GM12878 (cell line): ENCODE results near the gene OR13A1. TPM values are rescaled to one million over a fixed set of nuclear protein-coding genes. Genes with fewer than 3 reads are reported as not detected.
"Not testable (repeated sequence)": the region's sequence is repeated elsewhere in the genome, so short reads cannot be mapped to it uniquely, and the experiment has no call there.

ENCODE experiments used
- ATAC-seq: fragments of 200-7000 bp; cut with Tn5 transposase; 3 replicates; pipeline ENCODE4 v1.9.1; 2020; ENCODE audit warnings: mild to moderate bottlenecking, moderate library complexity
- BruUV-seq: library from RNA; stranded (reverse); fragments of 400-500 nt; replicated peaks from 2 replicates; lab custom pipeline; 2021; lab: Mats Ljungman, UMichigan
- CTCF ChIA-PET: fragments of 300-600 bp; sonication (Branson Sonifier 250); formaldehyde crosslinking; extraction: SDS; loops from one replicate; lab custom pipeline; 2021; ENCODE audit warnings: inconsistent platforms; lab: Yijun Ruan, JAX
- POLR2A ChIA-PET: fragments of 350-600 bp; formaldehyde crosslinking; extraction: SDS; loops from one replicate; lab custom pipeline; 2021; ENCODE audit warnings: inconsistent platforms; lab: Charles Lee
- RAD21 ChIA-PET: fragments of 300-600 bp; sonication (Branson Sonifier 250); formaldehyde crosslinking; loops from one replicate; lab custom pipeline; 2023; ENCODE audit warnings: antibody characterized with exemption; ENCODE audit not compliant: unreplicated experiment; lab: Charles Lee
- SMC1A ChIA-PET: fragments of 300-600 bp; sonication (Branson Sonifier 250); formaldehyde crosslinking; loops from one replicate; lab custom pipeline; 2023; ENCODE audit not compliant: unreplicated experiment, uncharacterized antibody; lab: Charles Lee
- DNase-seq: peaks from one replicate; pipeline ENCODE4 v3.0.0-alpha.2; 2011; ENCODE audit warnings: low read depth, low spot score
- FAIRE-seq: peaks from 3 replicates; lab custom pipeline; 2011; peaks lifted over from hg19 to GRCh38; lab: Jason Lieb, UNC
- H2AFZ ChIP-seq: 2 replicates; pipeline ENCODE4 v1.6.0; 2011; ENCODE audit warnings: low read depth, low read length, control low read depth; ENCODE audit not compliant: control insufficient read depth
- H3K27ac ChIP-seq: 2 replicates; pipeline ENCODE4 v1.5.1; 2011; ENCODE audit warnings: control low read depth; ENCODE audit not compliant: control insufficient read depth, insufficient read depth
- H3K27me3 ChIP-seq, 2 experiments: replicated peaks in 1 of 2; 2 replicates each; pipeline versions ENCODE4 v1.6.0 to v1.6.1; 2011; ENCODE audit warnings: low read length in 1 of 2; ENCODE audit not compliant: control insufficient read depth in 2 of 2, insufficient read depth in 2 of 2
- H3K36me3 ChIP-seq, 2 experiments: 2 replicates each; pipeline ENCODE4 v1.5.1; 2011; ENCODE audit warnings: low read length in 1 of 2; ENCODE audit not compliant: control insufficient read depth in 2 of 2, insufficient read depth in 2 of 2
- H3K4me1 ChIP-seq: 2 replicates; pipeline ENCODE4 v1.6.1; 2011; ENCODE audit warnings: mild to moderate bottlenecking, low read length, moderate library complexity, mixed read lengths; ENCODE audit not compliant: control insufficient read depth, insufficient read depth
- H3K4me2 ChIP-seq: 2 replicates; pipeline ENCODE4 v1.6.0; 2011; ENCODE audit warnings: control low read depth; ENCODE audit not compliant: control insufficient read depth, insufficient read depth
- H3K4me3 ChIP-seq: fragments of 200-600 bp; sonication (generic); 2 replicates; pipeline ENCODE4 v1.5.1; 2016
- H3K79me2 ChIP-seq: 2 replicates; pipeline ENCODE4 v1.6.0; 2011; ENCODE audit warnings: low read length; ENCODE audit not compliant: control insufficient read depth, insufficient read depth
- H3K9ac ChIP-seq: 2 replicates; pipeline ENCODE4 v1.8.0; 2011; ENCODE audit warnings: low read length, control low read depth, mixed read lengths; ENCODE audit not compliant: control insufficient read depth, insufficient read depth
- H3K9me3 ChIP-seq: replicated peaks from 3 replicates; pipeline ENCODE4 v1.5.1; 2011; ENCODE audit warnings: mild to moderate bottlenecking, low read length; ENCODE audit not compliant: control insufficient read depth, insufficient read depth
- H4K20me1 ChIP-seq: 2 replicates; pipeline ENCODE4 v1.6.0; 2011; ENCODE audit not compliant: control insufficient read depth, insufficient read depth
- FOXK2 ChIP-seq: fragments of 450-650 bp; IDR thresholded peaks from 2 replicates; pipeline ENCODE4 v1.6.1; 2017; ENCODE audit warnings: mild to moderate bottlenecking, moderate library complexity
- WGBS: methylation state at CpG from one replicate; pipeline ENCODE4 v1.1.6; 2016; ENCODE audit warnings: low lambda C conversion rate; ENCODE audit not compliant: insufficient replicate concordance, insufficient coverage; ENCODE audit errors: missing lambda C conversion rate; 5-methylcytosine and 5-hydroxymethylcytosine counted together
- in situ Hi-C: fragments of 300-500 bp; cut with MboI; formaldehyde crosslinking; loops from 9 replicates; pipeline ENCODE4 v1.14.3; 2018; ENCODE audit warnings: mixed read lengths
- intact Hi-C: fragments of 100-400 bp; cut with micrococcal nuclease; formaldehyde crosslinking; loops from one replicate; pipeline ENCODE4 v1.14.2; 2022; ENCODE audit not compliant: unreplicated experiment
- polyA plus RNA-seq, 11 experiments: library from polyadenylated mRNA; depleted of rRNA in 4 of 11; unstranded in 6 of 11; stranded (reverse) in 5 of 11; fragments of >200 nt; fragmentation: Nextera tagmentation in 4 of 11; fragmentation: Illumina TruSeq in 1 of 11; extraction: Ambion mirVana in 4 of 11; extraction: Trizol in 1 of 11; gene quantifications; 1 replicate in 1 of 11; 2 replicates in 10 of 11; pipeline versions ENCODE4 v1.2.1 to v1.2.3, GENCODE V29; 2011 to 2016; ENCODE audit warnings: inconsistent platforms in 2 of 11, missing spikeins in 2 of 11, low read depth in 1 of 11
- total RNA-seq, 4 experiments: library from RNA; depleted of rRNA in 3 of 4; stranded (reverse); fragments of >200 nt in 3 of 4; fragmentation: Illumina TruSeq in 1 of 4; extraction: Trizol in 1 of 4; gene quantifications; 2 replicates each; pipeline versions ENCODE4 v1.2.1 to v1.2.3, GENCODE V29; 2013 to 2021

Gene OR13A1
- total and polyA plus RNA-seq, 10 of the 15 experiments (the other 5 are each of a cell fraction or from before 2014, with no cell fraction given): 0.14 to 0.56 (median 0.27) TPM; not detected in 1

- 31% methylated on average over 6 of the region's 6 CpGs for WGBS
- TF ChIP-seq FOXK2: no peak
- TF ChIP-seq, all 136 proteins: peak for 0
- Histone ChIP-seq H2AFZ (no peak overlapping the region), H3K36me3 (no peaks in the 10 kb centered on the region), H3K9ac (no peak overlapping the region), H3K27me3 (no peaks in the 10 kb centered on the region; a peak in 1 of 4 replicates), H3K4me2 (no peak overlapping the region), H3K4me3 (no peak overlapping the region), H3K27ac (no peak overlapping the region), H3K4me1 (no peaks in the 10 kb centered on the region), H3K9me3 (no peaks in the 10 kb centered on the region), H4K20me1 (no peaks in the 10 kb centered on the region), H3K79me2 (no peaks in the 10 kb centered on the region)
- no peak for DNase-seq
- intact Hi-C loops: loop anchor here (1.0 kb wide), 1 partner anchor 26 kb away; no protein-coding TSS in a partner anchor
- RAD21 ChIA-PET: no interaction called here
- POLR2A ChIA-PET: no interaction called here
- BruUV-seq: no TSS peak
- SMC1A ChIA-PET: no interaction called here
- FAIRE-seq: no peak
- no peak for ATAC-seq
- in situ Hi-C loops: no loop called here
- CTCF ChIA-PET: no interaction called here
Measured at GRCh38 chr10:45278860-45279498, 36.4 kb downstream of the OR13A1 start.

GRCh38 chr10:45276146-45276545 is 39.3 kb downstream of the OR13A1 start:
- H4K20me1 ChIP-seq, H3K36me3 ChIP-seq, ATAC-seq, H3K4me2 ChIP-seq, DNase-seq, BruUV-seq, H3K9me3 ChIP-seq, H3K4me3 ChIP-seq, H3K9ac ChIP-seq, H3K4me1 ChIP-seq, H3K27me3 ChIP-seq, intact Hi-C loops, SMC1A ChIA-PET, H3K79me2 ChIP-seq, H3K27ac ChIP-seq, FAIRE-seq, POLR2A ChIA-PET, in situ Hi-C loops, CTCF ChIA-PET, H2AFZ ChIP-seq: not testable (repeated sequence)
- RAD21 ChIA-PET: interaction anchor here (0.7 kb wide), 1 partner anchor 747 kb away, joined by 3 read pairs; no protein-coding TSS in a partner anchor
